ENCODE data around the gene FAM50A. TPM values are rescaled to one million over a fixed set of nuclear protein-coding genes. Genes with fewer than 3 reads are reported as not detected.

The FAM50A gene
- total RNA-seq, 1 experiment from 2014 or later, result 53.8 TPM

DNA sequence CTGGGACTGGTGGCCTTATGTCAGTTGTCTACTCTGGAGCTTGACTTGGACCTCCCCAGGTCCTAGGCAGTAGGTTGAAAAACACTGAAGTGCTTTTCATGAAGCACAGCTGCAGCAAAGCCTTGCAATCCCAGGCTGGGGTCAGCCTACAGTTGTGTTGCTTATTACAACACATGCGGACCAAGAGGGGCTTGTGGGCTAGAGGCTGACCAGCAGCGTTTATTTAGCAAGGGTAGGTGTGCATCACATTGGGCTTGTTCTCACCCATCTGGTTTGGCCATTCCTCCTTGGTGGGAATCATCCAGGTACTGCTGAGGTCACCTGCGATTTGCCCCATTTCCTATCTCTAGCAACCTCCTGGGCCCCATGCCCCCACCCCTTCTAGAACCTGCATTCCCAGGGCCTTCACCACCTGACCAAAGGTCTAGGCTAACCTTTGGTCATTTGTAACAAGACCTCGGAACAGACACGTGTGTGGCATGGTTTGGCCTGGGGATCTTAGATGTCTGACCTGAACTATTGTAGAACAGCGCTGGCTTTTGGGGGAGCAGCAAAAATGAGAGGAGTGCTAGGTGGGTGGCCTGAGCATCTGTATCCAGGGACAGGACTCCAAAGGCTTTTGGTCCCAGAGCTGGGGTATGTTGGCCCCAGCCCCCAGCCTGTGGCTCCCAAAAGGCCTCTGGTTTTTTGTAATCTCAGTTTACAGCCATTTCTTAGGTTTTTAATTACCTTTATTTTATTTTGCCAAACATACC lies 42.7 kb upstream of the FAM50A start:
- no peak for TF ChIP-seq EZH2 (IDR thresholded peaks at IDR 0.05; ENCODE audit: low read length, unreplicated experiment)
- TF ChIP-seq, protein P1, sequence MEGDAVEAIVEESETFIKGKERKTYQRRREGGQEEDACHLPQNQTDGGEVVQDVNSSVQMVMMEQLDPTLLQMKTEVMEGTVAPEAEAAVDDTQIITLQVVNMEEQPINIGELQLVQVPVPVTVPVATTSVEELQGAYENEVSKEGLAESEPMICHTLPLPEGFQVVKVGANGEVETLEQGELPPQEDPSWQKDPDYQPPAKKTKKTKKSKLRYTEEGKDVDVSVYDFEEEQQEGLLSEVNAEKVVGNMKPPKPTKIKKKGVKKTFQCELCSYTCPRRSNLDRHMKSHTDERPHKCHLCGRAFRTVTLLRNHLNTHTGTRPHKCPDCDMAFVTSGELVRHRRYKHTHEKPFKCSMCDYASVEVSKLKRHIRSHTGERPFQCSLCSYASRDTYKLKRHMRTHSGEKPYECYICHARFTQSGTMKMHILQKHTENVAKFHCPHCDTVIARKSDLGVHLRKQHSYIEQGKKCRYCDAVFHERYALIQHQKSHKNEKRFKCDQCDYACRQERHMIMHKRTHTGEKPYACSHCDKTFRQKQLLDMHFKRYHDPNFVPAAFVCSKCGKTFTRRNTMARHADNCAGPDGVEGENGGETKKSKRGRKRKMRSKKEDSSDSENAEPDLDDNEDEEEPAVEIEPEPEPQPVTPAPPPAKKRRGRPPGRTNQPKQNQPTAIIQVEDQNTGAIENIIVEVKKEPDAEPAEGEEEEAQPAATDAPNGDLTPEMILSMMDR (conservative IDR thresholded peaks at IDR 0.05; ENCODE audit: low read depth, low read length), result no peak
- no peak for TF ChIP-seq EZH2phosphoT487 (IDR thresholded peaks at IDR 0.05; ENCODE audit: borderline replicate concordance, low read length)
- ChIA-PET POLR2A (ENCODE audit: unreplicated experiment) (no interaction called here), CTCF (no interaction called here)
- no TSS peak for BruUV-seq (replicated peaks)
- intact Hi-C loops (cut with micrococcal nuclease), result no loop called here
- H3K4me3 ChIP-seq (ENCODE audit: low read length), result no peak overlapping the region
- ATAC-seq, result peak; percentile 0; the same call in 1 of the 2 replicates
- peaks cover 32% of the 10 kb centered on the region for H3K79me2 ChIP-seq (ENCODE audit: low read length)
- H3K4me1 ChIP-seq (ENCODE audit: insufficient read depth, low read length), result peaks cover 12% of the 10 kb centered on the region; the same call in 1 of the 2 replicates
- H3K4me2 ChIP-seq (ENCODE audit: low read length), result 0 out of 2 replicates have a peak overlapping the region, but pooled peaks have one; percentile 4
- H2AFZ ChIP-seq (ENCODE audit: low read length), result no peak overlapping the region
- no peak overlapping the region for H3K27ac ChIP-seq (ENCODE audit: low read length)
- H3K9me2 ChIP-seq (replicated peaks; ENCODE audit: low read length), result no peaks in the 10 kb centered on the region
- H4K20me1 ChIP-seq (ENCODE audit: low read length), result peaks cover 24% of the 10 kb centered on the region
- H3F3A ChIP-seq (ENCODE audit: low read length, unreplicated experiment), result peaks cover 22% of the 10 kb centered on the region
- H3K36me3 ChIP-seq (ENCODE audit: low read depth, low read length), result peaks cover 25% of the 10 kb centered on the region
- no peaks in the 10 kb centered on the region for H3K9me3 ChIP-seq (ENCODE audit: low read length)
- H3K9ac ChIP-seq (ENCODE audit: low read length), result no peak overlapping the region
- no peaks in the 10 kb centered on the region for H3K27me3 ChIP-seq (ENCODE audit: low read length)
- peak; percentile 30 for DNase-seq

DNA sequence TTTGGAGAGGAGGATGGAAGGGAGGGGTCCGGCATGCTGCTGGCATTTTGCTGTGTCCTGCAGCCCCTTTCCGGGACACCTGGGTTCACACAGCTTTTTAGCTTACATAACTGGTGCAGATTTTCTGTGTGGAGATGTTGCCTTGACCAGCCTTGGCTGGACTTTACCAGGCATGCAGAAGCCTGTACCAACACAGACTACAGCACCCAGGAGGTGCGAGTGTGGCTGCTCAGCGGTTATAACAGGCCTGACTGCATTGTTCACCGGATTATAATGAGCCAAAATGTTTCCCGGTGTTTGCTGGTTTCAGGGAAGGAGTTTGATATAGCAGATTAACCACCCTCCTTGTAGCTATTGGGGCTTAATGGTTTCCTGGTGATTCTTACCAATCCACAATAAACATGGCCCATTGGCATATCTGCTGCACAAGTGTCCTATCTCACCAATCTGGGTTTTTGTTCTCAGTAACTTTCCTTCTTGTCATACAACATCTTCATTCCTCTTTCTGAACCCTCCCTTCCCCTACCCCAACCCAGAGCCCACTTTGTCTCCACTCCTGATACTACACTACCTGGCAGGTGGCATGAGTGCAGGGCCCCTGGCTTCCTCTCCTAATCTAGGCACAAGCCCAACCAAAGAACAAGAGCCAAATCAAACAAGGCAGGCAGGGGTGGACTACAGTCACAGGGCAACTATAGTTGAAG lies 41.9 kb upstream of the FAM50A start:
- Histone ChIP-seq H3F3A (ENCODE audit: low read length, unreplicated experiment) (peaks cover 22% of the 10 kb centered on the region), H3K36me3 (ENCODE audit: low read depth, low read length) (peaks cover 25% of the 10 kb centered on the region), H3K4me2 (ENCODE audit: low read length) (no peak overlapping the region), H3K9me2 (replicated peaks; ENCODE audit: low read length) (no peaks in the 10 kb centered on the region), H3K79me2 (ENCODE audit: low read length) (peaks cover 29% of the 10 kb centered on the region), H3K9me3 (ENCODE audit: low read length) (no peaks in the 10 kb centered on the region), H3K4me1 (ENCODE audit: insufficient read depth, low read length) (peaks cover 9% of the 10 kb centered on the region; the same call in 1 of the 2 replicates), H2AFZ (ENCODE audit: low read length) (no peak overlapping the region), H3K27ac (ENCODE audit: low read length) (no peak overlapping the region), H3K27me3 (ENCODE audit: low read length) (no peaks in the 10 kb centered on the region), H3K9ac (ENCODE audit: low read length) (no peak overlapping the region), H4K20me1 (ENCODE audit: low read length) (peaks cover 24% of the 10 kb centered on the region), H3K4me3 (ENCODE audit: low read length) (no peak overlapping the region)
- ChIA-PET CTCF (no interaction called here), POLR2A (ENCODE audit: unreplicated experiment) (no interaction called here)
- ATAC-seq (peak; percentile 11), DNase-seq (peak; percentile 44)
- BruUV-seq (replicated peaks), result no TSS peak
- no peak for TF ChIP-seq EZH2phosphoT487 (IDR thresholded peaks at IDR 0.05; ENCODE audit: borderline replicate concordance, low read length)
- no peak for TF ChIP-seq EZH2 (IDR thresholded peaks at IDR 0.05; ENCODE audit: low read length, unreplicated experiment)
- TF ChIP-seq, protein P1 (conservative IDR thresholded peaks at IDR 0.05; ENCODE audit: low read depth, low read length), result no peak
- intact Hi-C loops (cut with micrococcal nuclease), result no loop called here

Data from PC-3 (cell line).